Astrocyte of the spinal cord (primary cell): ENCODE measurements around the gene SLC15A3.

Experiments
- DNase-seq: peaks from one replicate; pipeline ENCODE4 v3.0.0; 2011; ENCODE audit warnings: low read depth, low spot score
- H3K4me3 ChIP-seq: 2 replicates; pipeline ENCODE4 v1.5.1; 2011; ENCODE audit warnings: low read depth, mild to moderate bottlenecking, low read length, moderate library complexity
- CTCF ChIP-seq: IDR thresholded peaks from 2 replicates; pipeline ENCODE4 v1.5.1; 2012; ENCODE audit warnings: low read depth, mild to moderate bottlenecking, low read length, inconsistent platforms
- in situ Hi-C: cut with HindIII; loops from 2 replicates; pipeline ENCODE4 v1.10.0; 2017; ENCODE audit warnings: low sequenced_read_pairs

SLC15A3 gene

GRCh38 chr11:60938500-60938899 lies 13.5 kb downstream of the SLC15A3 start:
- no peak for TF ChIP-seq CTCF
- in situ Hi-C loops: no loop called here
- H3K4me3 ChIP-seq: no peak overlapping the region
- DNase-seq: no peak

GRCh38 chr11:60937811-60938210 lies 14.2 kb downstream of the SLC15A3 start:
- no peak overlapping the region for H3K4me3 ChIP-seq
- no peak for DNase-seq
- no peak for TF ChIP-seq CTCF
- in situ Hi-C loops: no loop called here

- DNase-seq: no peak
- in situ Hi-C loops: no loop called here
These were observed 14.8 kb downstream of the SLC15A3 start for GRCh38 chr11:60937144-60937527.

GRCh38 chr11:60936467-60937143 lies 15.4 kb downstream of the SLC15A3 start:
- H3K4me3 ChIP-seq: no peak overlapping the region
- in situ Hi-C loops: no loop called here
- no peak for DNase-seq
- TF ChIP-seq CTCF: no peak

More at GRCh38 chr11:60937144-60937527, 14.8 kb downstream of the SLC15A3 start:
- TF ChIP-seq CTCF: no peak
- H3K4me3 ChIP-seq: no peak overlapping the region

GRCh38 chr11:60935676-60936442 lies 16.1 kb downstream of the SLC15A3 start:
- H3K4me3 ChIP-seq: no peak overlapping the region
- in situ Hi-C loops: no loop called here
- DNase-seq: no peak
- no peak for TF ChIP-seq CTCF

- no peak for DNase-seq
- no peak overlapping the region for H3K4me3 ChIP-seq
- no peak for TF ChIP-seq CTCF
- in situ Hi-C loops: no loop called here
These were observed 17.0 kb downstream of the SLC15A3 start for GRCh38 chr11:60934790-60935605.
